ENCODE data around the gene USP35. TPM values are rescaled to one million over a fixed set of nuclear protein-coding genes. Genes with fewer than 3 reads are reported as not detected.
"Not testable (repeated sequence)": the region's sequence is repeated elsewhere in the genome, so short reads cannot be mapped to it uniquely, and the experiment has no call there.

USP35 gene
- total and polyA plus RNA-seq, 2 donors (not counting 1 experiment from before 2014, with no cell fraction given): 4.8 to 6.0 TPM

DNA sequence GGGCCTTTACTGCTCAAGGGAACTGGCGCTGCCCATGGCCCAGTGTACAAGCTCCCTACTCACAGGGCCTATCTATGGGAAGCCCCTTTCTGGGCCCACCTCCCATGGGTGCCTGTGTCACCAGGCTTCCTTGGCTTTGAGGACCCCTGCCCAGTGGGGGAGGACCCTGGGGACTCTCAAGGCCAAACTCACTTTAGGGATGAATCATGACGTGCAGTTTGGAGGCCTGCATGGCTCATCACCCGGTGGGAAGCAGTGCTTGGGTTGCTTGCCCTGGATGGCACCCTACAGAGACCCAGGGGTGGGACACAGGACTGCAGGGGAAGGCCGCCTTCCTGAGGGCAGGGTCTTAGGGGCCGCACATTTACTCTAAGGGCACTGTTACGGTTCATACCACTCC, 16.8 kb upstream of the USP35 start:
- H3K9me3 ChIP-seq (ENCODE audit: control extremely low read depth in 1 of 3, control insufficient read depth in 2 of 3, insufficient read depth in 1 of 3, low read length in 2 of 3): peaks cover 0 to 2% (median 0%) of the 10 kb centered on the region in 3 donors
- POLR2A ChIA-PET: no interaction called here
- no peaks in the 10 kb centered on the region for H3K79me2 ChIP-seq (ENCODE audit: control insufficient read depth, insufficient read depth, low read length)
- H3K4me3 Mint-ChIP-seq: no peak overlapping the region
- CTCF ChIA-PET: no interaction called here
- no peaks in the 10 kb centered on the region for H3K9me3 Mint-ChIP-seq (ENCODE audit: insufficient read depth)
- no peak overlapping the region for H3K27ac Mint-ChIP-seq
- H2AFZ ChIP-seq (ENCODE audit: insufficient read depth, low read depth, low read length, poor library complexity, severe bottlenecking): no peak overlapping the region
- H3K27me3 Mint-ChIP-seq: no peaks in the 10 kb centered on the region
- H3K4me1 ChIP-seq (ENCODE audit: control insufficient read depth in 2 of 2, insufficient read depth in 2 of 2, low read length in 2 of 2): no peaks in the 10 kb centered on the region
- ATAC-seq (ENCODE audit: low read depth): no peak
- H3K36me3 ChIP-seq (replicated peaks in 1 of 2; ENCODE audit: control extremely low read depth in 1 of 2, control insufficient read depth in 1 of 2, extremely low read depth in 1 of 2, insufficient read depth in 2 of 2, low read length in 1 of 2): peaks cover 0 to 3% of the 10 kb centered on the region in 2 experiments
- no peak overlapping the region for H3K27ac ChIP-seq (ENCODE audit: low read length in 2 of 2)
- DNase-seq: no peak
- no peaks in the 10 kb centered on the region for H4K20me1 ChIP-seq (ENCODE audit: control insufficient read depth, insufficient read depth, low read length, poor library complexity, severe bottlenecking)
- H3K4me2 ChIP-seq (replicated peaks; ENCODE audit: low read depth, low read length, poor library complexity, severe bottlenecking): no peak overlapping the region
- intact Hi-C loops (cut with micrococcal nuclease): no loop called here
- no peak overlapping the region for H3K9ac ChIP-seq (ENCODE audit: low read length)
- no peak overlapping the region for H3K4me3 ChIP-seq (ENCODE audit: control extremely low read depth in 1 of 5, extremely low read depth in 1 of 5, insufficient read depth in 1 of 5, low read depth in 2 of 5, low read length in 4 of 5)
- TF ChIP-seq EZH2 (IDR thresholded peaks at IDR 0.05; ENCODE audit: borderline replicate concordance, insufficient read depth, low read depth, low read length, poor library complexity, severe bottlenecking): no peak
- TF ChIP-seq, protein P1, sequence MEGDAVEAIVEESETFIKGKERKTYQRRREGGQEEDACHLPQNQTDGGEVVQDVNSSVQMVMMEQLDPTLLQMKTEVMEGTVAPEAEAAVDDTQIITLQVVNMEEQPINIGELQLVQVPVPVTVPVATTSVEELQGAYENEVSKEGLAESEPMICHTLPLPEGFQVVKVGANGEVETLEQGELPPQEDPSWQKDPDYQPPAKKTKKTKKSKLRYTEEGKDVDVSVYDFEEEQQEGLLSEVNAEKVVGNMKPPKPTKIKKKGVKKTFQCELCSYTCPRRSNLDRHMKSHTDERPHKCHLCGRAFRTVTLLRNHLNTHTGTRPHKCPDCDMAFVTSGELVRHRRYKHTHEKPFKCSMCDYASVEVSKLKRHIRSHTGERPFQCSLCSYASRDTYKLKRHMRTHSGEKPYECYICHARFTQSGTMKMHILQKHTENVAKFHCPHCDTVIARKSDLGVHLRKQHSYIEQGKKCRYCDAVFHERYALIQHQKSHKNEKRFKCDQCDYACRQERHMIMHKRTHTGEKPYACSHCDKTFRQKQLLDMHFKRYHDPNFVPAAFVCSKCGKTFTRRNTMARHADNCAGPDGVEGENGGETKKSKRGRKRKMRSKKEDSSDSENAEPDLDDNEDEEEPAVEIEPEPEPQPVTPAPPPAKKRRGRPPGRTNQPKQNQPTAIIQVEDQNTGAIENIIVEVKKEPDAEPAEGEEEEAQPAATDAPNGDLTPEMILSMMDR (IDR thresholded peaks at IDR 0.05): no peak
- no peaks in the 10 kb centered on the region for H3K4me1 Mint-ChIP-seq
- WGBS (ENCODE audit: insufficient coverage): 97% methylated on average over 5 of the region's 6 CpGs
- H3K27me3 ChIP-seq (replicated peaks in 1 of 4; ENCODE audit: control extremely low read depth in 1 of 4, control insufficient read depth in 3 of 4, insufficient read depth in 4 of 4, low read length in 3 of 4): no peaks in the 10 kb centered on the region

DNA sequence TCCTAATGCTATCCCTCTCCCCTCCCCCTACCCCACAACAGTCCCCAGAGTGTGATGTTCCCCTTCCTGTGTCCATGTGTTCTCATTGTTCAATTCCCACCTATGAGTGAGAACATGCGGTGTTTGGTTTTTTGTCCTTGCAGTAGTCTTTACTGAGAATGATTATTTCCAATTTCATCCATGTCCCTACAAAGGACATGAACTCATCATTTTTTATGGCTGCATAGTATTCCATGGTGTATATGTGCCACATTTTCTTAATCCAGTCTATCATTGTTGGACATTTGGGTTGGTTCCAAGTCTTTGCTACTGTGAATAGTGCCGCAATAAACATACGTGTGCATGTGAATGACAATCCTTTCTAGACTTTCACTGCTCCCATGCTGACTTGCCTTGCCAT, 12.9 kb upstream of the USP35 start:
- CTCF ChIA-PET; H3K27ac Mint-ChIP-seq; H3K9ac ChIP-seq (ENCODE audit: low read length); H3K9me3 ChIP-seq (ENCODE audit: control extremely low read depth in 1 of 3, control insufficient read depth in 2 of 3, insufficient read depth in 1 of 3, low read length in 2 of 3); intact Hi-C loops (cut with micrococcal nuclease); H3K4me3 Mint-ChIP-seq; H3K27me3 ChIP-seq (replicated peaks in 1 of 4; ENCODE audit: control extremely low read depth in 1 of 4, control insufficient read depth in 3 of 4, insufficient read depth in 4 of 4, low read length in 3 of 4); POLR2A ChIA-PET; ATAC-seq (ENCODE audit: low read depth); H3K4me3 ChIP-seq (ENCODE audit: control extremely low read depth in 1 of 5, extremely low read depth in 1 of 5, insufficient read depth in 1 of 5, low read depth in 2 of 5, low read length in 4 of 5); H4K20me1 ChIP-seq (ENCODE audit: control insufficient read depth, insufficient read depth, low read length, poor library complexity, severe bottlenecking); DNase-seq; H3K4me1 Mint-ChIP-seq; H3K4me1 ChIP-seq (ENCODE audit: control insufficient read depth in 2 of 2, insufficient read depth in 2 of 2, low read length in 2 of 2); H3K27ac ChIP-seq (ENCODE audit: low read length in 2 of 2); H3K9me3 Mint-ChIP-seq (ENCODE audit: insufficient read depth); H2AFZ ChIP-seq (ENCODE audit: insufficient read depth, low read depth, low read length, poor library complexity, severe bottlenecking); H3K79me2 ChIP-seq (ENCODE audit: control insufficient read depth, insufficient read depth, low read length); H3K27me3 Mint-ChIP-seq; H3K36me3 ChIP-seq (replicated peaks in 1 of 2; ENCODE audit: control extremely low read depth in 1 of 2, control insufficient read depth in 1 of 2, extremely low read depth in 1 of 2, insufficient read depth in 2 of 2, low read length in 1 of 2); H3K4me2 ChIP-seq (replicated peaks; ENCODE audit: low read depth, low read length, poor library complexity, severe bottlenecking): not testable (repeated sequence)
- WGBS (ENCODE audit: insufficient coverage): 95% methylated on average over 2 of the region's 3 CpGs
